HepG2 (cell line): ENCODE data around the gene SPSB2. TPM values are rescaled to one million over a fixed set of nuclear protein-coding genes. Genes with fewer than 3 reads are reported as not detected.
A peak's percentile ranks its signal among the peaks of the same experiment; 100 is the strongest.

Source experiments
- ARNT2 ChIP-seq: sonication (generic); formaldehyde crosslinking; IDR thresholded peaks from 2 replicates; pipeline ENCODE4 v1.8.0; 2022; ENCODE audit warnings: mild to moderate bottlenecking, low read depth, missing genetic modification reagents, moderate library complexity
- CC2D1A ChIP-seq: sonication (generic); formaldehyde crosslinking; IDR thresholded peaks from 2 replicates; pipeline ENCODE4 v1.8.1; 2023; ENCODE audit warnings: mild to moderate bottlenecking, missing genetic modification reagents
- CEBPZ ChIP-seq: IDR thresholded peaks from 2 replicates; pipeline ENCODE4 v1.6.1; 2012; ENCODE audit warnings: low read length, improper control_type of control experiment
- FOXA1 ChIP-seq, 2 experiments: fragments of 450-650 bp in 1 of 2; sonication (generic) in 1 of 2; formaldehyde crosslinking in 1 of 2; IDR thresholded peaks; 2 replicates each; pipeline versions ENCODE4 v1.4.0 to v1.6.1; 2016 to 2020; ENCODE audit warnings: missing genetic modification reagents in 1 of 2
- FOXK2 ChIP-seq: fragments of 450-650 bp; IDR thresholded peaks from 2 replicates; pipeline ENCODE4 v1.6.1; 2016
- FOXO4 ChIP-seq: sonication (generic); formaldehyde crosslinking; conservative IDR thresholded peaks from 2 replicates; pipeline ENCODE4 v1.8.1; 2023; ENCODE audit warnings: missing genetic modification reagents
- KLF9 ChIP-seq: IDR thresholded peaks from 2 replicates; pipeline ENCODE4 v1.6.1; 2016; ENCODE audit warnings: low read depth
- MIXL1 ChIP-seq: IDR thresholded peaks from 2 replicates; pipeline ENCODE4 v1.6.1; 2016
- PREB ChIP-seq: sonication (generic); formaldehyde crosslinking; IDR thresholded peaks from 2 replicates; pipeline ENCODE4 v1.4.0; 2020; ENCODE audit warnings: missing genetic modification reagents
- SIX4 ChIP-seq: sonication (generic); formaldehyde crosslinking; IDR thresholded peaks from 2 replicates; pipeline ENCODE4 v1.4.0; 2020; ENCODE audit warnings: missing genetic modification reagents
- TERF1 ChIP-seq: sonication (generic); formaldehyde crosslinking; IDR thresholded peaks from 2 replicates; pipeline ENCODE4 v1.8.0; 2022; ENCODE audit warnings: mild to moderate bottlenecking, missing genetic modification reagents, moderate library complexity
- U2AF1 ChIP-seq: fragments of 200-400 bp; formaldehyde crosslinking; optimal IDR thresholded peaks from 2 replicates; pipeline ENCODE3; 2017; ENCODE audit warnings: mild to moderate bottlenecking, low read depth, low read length
- ZBTB42 ChIP-seq: sonication (generic); formaldehyde crosslinking; IDR thresholded peaks from 2 replicates; pipeline ENCODE4 v1.5.0; 2020; ENCODE audit warnings: mild to moderate bottlenecking, missing genetic modification reagents
- ZNF512 ChIP-seq: sonication (generic); formaldehyde crosslinking; IDR thresholded peaks from 2 replicates; pipeline ENCODE4 v1.4.0; 2020; ENCODE audit warnings: mild to moderate bottlenecking, missing genetic modification reagents
- ZNF7 ChIP-seq: IDR thresholded peaks from 2 replicates; pipeline ENCODE4 v1.6.1; 2016; ENCODE audit warnings: missing biosample characterization, missing genetic modification reagents
- ZNF740 ChIP-seq: sonication (generic); formaldehyde crosslinking; IDR thresholded peaks from 2 replicates; pipeline ENCODE4 v1.4.0; 2020; ENCODE audit warnings: missing genetic modification reagents
- polyA plus RNA-seq, 8 experiments: library from polyadenylated mRNA; depleted of rRNA in 3 of 8; stranded (reverse) in 7 of 8; unstranded in 1 of 8; fragments of >200 nt; fragmentation: Illumina TruSeq in 4 of 8; extraction: Trizol in 4 of 8; gene quantifications; 2 replicates each; pipeline versions ENCODE4 v1.2.1 to v1.2.3, GENCODE V29; 2011 to 2016; ENCODE audit warnings: low read depth in 4 of 8, missing spikeins in 1 of 8, mixed read lengths in 1 of 8; ENCODE audit not compliant: insufficient read depth in 1 of 8
- total RNA-seq, 5 experiments: library from RNA; depleted of rRNA; stranded (reverse); fragments of >200 nt; fragmentation: Illumina TruSeq; extraction: Trizol; gene quantifications; 2 replicates each; pipeline ENCODE4 v1.2.3, GENCODE V29; 2016; ENCODE audit warnings: low read depth in 1 of 5

The SPSB2 gene
- total and polyA plus RNA-seq, 2 of the 13 experiments (the other 11 are each of a cell fraction or from before 2014, with no cell fraction given): 2.0 to 6.2 TPM

GRCh38 chr12:6867413-6868210 is 5.5 kb downstream of the SPSB2 start, which contains the start of gene TPI1 (continued):
- TF ChIP-seq ZNF512 (CRISPR knock-in tag): no peak
- TF ChIP-seq SIX4 (CRISPR knock-in tag): no peak
- no peak for TF ChIP-seq FOXO4
- no peak for TF ChIP-seq U2AF1
- TF ChIP-seq ARNT2: peak; percentile 83
- no peak for TF ChIP-seq PREB (CRISPR knock-in tag)
- TF ChIP-seq CC2D1A (CRISPR knock-in tag): no peak
- TF ChIP-seq CEBPZ: no peak
- no peak for TF ChIP-seq ZNF7
- TF ChIP-seq KLF9 (CRISPR knock-in tag): peak; percentile 48; the same call in 1 of the 2 replicates
- no peak for TF ChIP-seq TERF1
- TF ChIP-seq MIXL1 (CRISPR knock-in tag): 0 out of 2 replicates have a peak, but pooled peaks have one; percentile 21
- no peak for TF ChIP-seq FOXA1 (IDR thresholded peaks at IDR 0.05)
- no peak for TF ChIP-seq FOXA1 (CRISPR knock-in tag; IDR thresholded peaks at IDR 0.05)
- peak; percentile 85; the same call in 1 of the 2 replicates for TF ChIP-seq ZBTB42
- no peak for TF ChIP-seq FOXK2
- TF ChIP-seq ZNF740 (CRISPR knock-in tag): no peak
